Smooth muscle cell (in vitro differentiated cells): Measurements from ENCODE around the gene FBN3. TPM values are rescaled to one million over a fixed set of nuclear protein-coding genes. Genes with fewer than 3 reads are reported as not detected.

Experiments used
- DNase-seq: peaks from one replicate; lab custom pipeline; 2025; ENCODE audit not compliant: unreplicated experiment; lab: John Stamatoyannopoulos, UW
- H2AFZ ChIP-seq: fragments of 200-600 bp; sonication (generic); 2 replicates; pipeline ENCODE4 v1.6.0; 2016; ENCODE audit warnings: antibody characterized with exemption, low read depth, mild to moderate bottlenecking
- H3F3A ChIP-seq: fragments of 200-600 bp; sonication (generic); 2 replicates; pipeline ENCODE4 v1.6.0; 2017; ENCODE audit warnings: antibody characterized with exemption, low read depth
- H3K27ac ChIP-seq: fragments of 200-600 bp; sonication (generic); 2 replicates; pipeline ENCODE4 v1.5.1; 2016; ENCODE audit warnings: low read depth, mild to moderate bottlenecking
- H3K27me3 ChIP-seq: fragments of 200-600 bp; sonication (generic); 2 replicates; pipeline ENCODE4 v1.6.1; 2016; ENCODE audit warnings: low read depth, mild to moderate bottlenecking
- H3K36me3 ChIP-seq: fragments of 200-600 bp; sonication (generic); 2 replicates; pipeline ENCODE4 v1.5.1; 2016; ENCODE audit warnings: low read depth
- H3K4me1 ChIP-seq: fragments of 200-600 bp; sonication (generic); 2 replicates; pipeline ENCODE4 v1.5.1; 2016; ENCODE audit warnings: low read depth
- H3K4me2 ChIP-seq: fragments of 200-600 bp; sonication (generic); 2 replicates; pipeline ENCODE4 v1.6.0; 2016; ENCODE audit warnings: mild to moderate bottlenecking
- H3K4me3 ChIP-seq: fragments of 200-600 bp; sonication (generic); 2 replicates; pipeline ENCODE4 v1.5.1; 2016; ENCODE audit warnings: mild to moderate bottlenecking
- H3K79me2 ChIP-seq: fragments of 200-600 bp; sonication (generic); 2 replicates; pipeline ENCODE4 v1.6.0; 2016; ENCODE audit warnings: low read depth, mild to moderate bottlenecking
- H3K9ac ChIP-seq: fragments of 200-600 bp; sonication (generic); 2 replicates; pipeline ENCODE4 v1.6.0; 2016; ENCODE audit warnings: low read depth
- H3K9me3 ChIP-seq: fragments of 200-600 bp; sonication (generic); replicated peaks from 2 replicates; pipeline ENCODE4 v1.5.1; 2016; ENCODE audit warnings: low read depth
- H4K20me1 ChIP-seq: fragments of 200-600 bp; sonication (generic); 2 replicates; pipeline ENCODE4 v1.6.0; 2016; ENCODE audit warnings: low read depth
- CTCF ChIP-seq: fragments of 200-600 bp; sonication (generic); IDR thresholded peaks from 2 replicates; pipeline ENCODE4 v1.5.1; 2017; ENCODE audit warnings: borderline replicate concordance, mild to moderate bottlenecking, antibody characterized with exemption; ENCODE audit not compliant: insufficient read depth, poor library complexity, severe bottlenecking
- WGBS: methylation state at CpG from one replicate; pipeline ENCODE4 v1.1.7; 2016; ENCODE audit warnings: low lambda C conversion rate; 5-methylcytosine and 5-hydroxymethylcytosine counted together
- polyA plus RNA-seq: library from polyadenylated mRNA; unstranded; fragments of >200 nt; fragmentation: Nextera tagmentation; extraction: Ambion mirVana; gene quantifications from 2 replicates; pipeline ENCODE4 v1.2.1, GENCODE V29; 2016
- total RNA-seq: library from RNA; depleted of rRNA; stranded (reverse); fragments of >200 nt; gene quantifications from 2 replicates; pipeline ENCODE4 v1.2.3, GENCODE V29; 2014

Gene FBN3
- total and polyA plus RNA-seq, 2 experiments from 2014 or later, result not detected

- H3K9me3 ChIP-seq, result no peaks in the 10 kb centered on the region
- H4K20me1 ChIP-seq, result no peaks in the 10 kb centered on the region
- H2AFZ ChIP-seq, result no peak overlapping the region
- no peak overlapping the region for H3K4me3 ChIP-seq
- no peaks in the 10 kb centered on the region for H3K27me3 ChIP-seq
- H3K9ac ChIP-seq, result no peak overlapping the region
- H3K27ac ChIP-seq, result no peak overlapping the region
- no peaks in the 10 kb centered on the region for H3K79me2 ChIP-seq
- DNase-seq, result no peak
- no peak for TF ChIP-seq CTCF
- 91% methylated on average over 10 of the region's 10 CpGs for WGBS
- H3K36me3 ChIP-seq, result no peaks in the 10 kb centered on the region
- H3K4me1 ChIP-seq, result no peaks in the 10 kb centered on the region
- H3K4me2 ChIP-seq, result no peak overlapping the region
- no peaks in the 10 kb centered on the region for H3F3A ChIP-seq
Measured at GRCh38 chr19:8044018-8044417, 105.4 kb downstream of the FBN3 start.

- 97% methylated on average over 9 of the region's 9 CpGs for WGBS
Measured at GRCh38 chr19:8042900-8043299, 106.5 kb downstream of the FBN3 start.

GRCh38 chr19:8041531-8041931 lies 107.9 kb downstream of the FBN3 start:
- Histone ChIP-seq H3K9me3 (no peaks in the 10 kb centered on the region), H3K4me3 (no peak overlapping the region), H3K79me2 (no peaks in the 10 kb centered on the region), H3K4me1 (no peaks in the 10 kb centered on the region), H3K27ac (no peak overlapping the region), H3K27me3 (no peaks in the 10 kb centered on the region), H3K36me3 (no peaks in the 10 kb centered on the region), H3K9ac (no peak overlapping the region), H3F3A (no peaks in the 10 kb centered on the region), H3K4me2 (no peak overlapping the region), H4K20me1 (no peaks in the 10 kb centered on the region), H2AFZ (no peak overlapping the region)
- 78% methylated on average over 6 of the region's 7 CpGs for WGBS
- TF ChIP-seq CTCF, result no peak
- no peak for DNase-seq

More at GRCh38 chr19:8042900-8043299, 106.5 kb downstream of the FBN3 start:
- Histone ChIP-seq H4K20me1 (no peaks in the 10 kb centered on the region), H3K4me2 (no peak overlapping the region), H3K27me3 (no peaks in the 10 kb centered on the region), H3K9ac (no peak overlapping the region), H3K9me3 (no peaks in the 10 kb centered on the region), H3K4me1 (no peaks in the 10 kb centered on the region), H3K4me3 (no peak overlapping the region), H2AFZ (no peak overlapping the region), H3K36me3 (no peaks in the 10 kb centered on the region), H3K79me2 (no peaks in the 10 kb centered on the region), H3F3A (no peaks in the 10 kb centered on the region), H3K27ac (no peak overlapping the region)
- DNase-seq, result no peak
- no peak for TF ChIP-seq CTCF

- H3K4me1 ChIP-seq, result no peaks in the 10 kb centered on the region
- no peaks in the 10 kb centered on the region for H3K79me2 ChIP-seq
- H3F3A ChIP-seq, result no peaks in the 10 kb centered on the region
- H3K27ac ChIP-seq, result no peak overlapping the region
- no peaks in the 10 kb centered on the region for H3K36me3 ChIP-seq
- H2AFZ ChIP-seq, result no peak overlapping the region
- H3K27me3 ChIP-seq, result no peaks in the 10 kb centered on the region
- no peak for DNase-seq
- no peak overlapping the region for H3K4me2 ChIP-seq
- no peaks in the 10 kb centered on the region for H3K9me3 ChIP-seq
- TF ChIP-seq CTCF, result no peak
- H3K4me3 ChIP-seq, result no peak overlapping the region
- WGBS, result 83% methylated on average over 3 of the region's 3 CpGs
- H4K20me1 ChIP-seq, result no peaks in the 10 kb centered on the region
- no peak overlapping the region for H3K9ac ChIP-seq
Measured at GRCh38 chr19:8039231-8039630, 110.2 kb downstream of the FBN3 start.
